ENCODE data around the gene RINT1. TPM values are rescaled to one million over a fixed set of nuclear protein-coding genes. Genes with fewer than 3 reads are reported as not detected.

Gene RINT1
- total RNA-seq, 6 experiments from 2014 or later = 21.3 to 26.5 (median 22.4) TPM

GRCh38 chr7:105559926-105560325 lies 27.9 kb downstream of the RINT1 start:
- Mint-ChIP-seq H3K9me3 (no peaks in the 10 kb centered on the region), H3K36me3 (ENCODE audit: low read depth) (peaks cover 18% of the 10 kb centered on the region), H3K4me1 (ENCODE audit: low read depth) (no peaks in the 10 kb centered on the region), H3K27me3 (ENCODE audit: insufficient read depth) (no peaks in the 10 kb centered on the region), H3K4me3 (no peak overlapping the region), H3K27ac (no peak overlapping the region)
- no peak for DNase-seq
- TF ChIP-seq, protein P1, sequence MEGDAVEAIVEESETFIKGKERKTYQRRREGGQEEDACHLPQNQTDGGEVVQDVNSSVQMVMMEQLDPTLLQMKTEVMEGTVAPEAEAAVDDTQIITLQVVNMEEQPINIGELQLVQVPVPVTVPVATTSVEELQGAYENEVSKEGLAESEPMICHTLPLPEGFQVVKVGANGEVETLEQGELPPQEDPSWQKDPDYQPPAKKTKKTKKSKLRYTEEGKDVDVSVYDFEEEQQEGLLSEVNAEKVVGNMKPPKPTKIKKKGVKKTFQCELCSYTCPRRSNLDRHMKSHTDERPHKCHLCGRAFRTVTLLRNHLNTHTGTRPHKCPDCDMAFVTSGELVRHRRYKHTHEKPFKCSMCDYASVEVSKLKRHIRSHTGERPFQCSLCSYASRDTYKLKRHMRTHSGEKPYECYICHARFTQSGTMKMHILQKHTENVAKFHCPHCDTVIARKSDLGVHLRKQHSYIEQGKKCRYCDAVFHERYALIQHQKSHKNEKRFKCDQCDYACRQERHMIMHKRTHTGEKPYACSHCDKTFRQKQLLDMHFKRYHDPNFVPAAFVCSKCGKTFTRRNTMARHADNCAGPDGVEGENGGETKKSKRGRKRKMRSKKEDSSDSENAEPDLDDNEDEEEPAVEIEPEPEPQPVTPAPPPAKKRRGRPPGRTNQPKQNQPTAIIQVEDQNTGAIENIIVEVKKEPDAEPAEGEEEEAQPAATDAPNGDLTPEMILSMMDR (IDR thresholded peaks at IDR 0.05) = no peak

- H3K4me1 Mint-ChIP-seq (ENCODE audit: low read depth) = no peaks in the 10 kb centered on the region
- no peaks in the 10 kb centered on the region for H3K27me3 Mint-ChIP-seq (ENCODE audit: insufficient read depth)
- TF ChIP-seq, protein P1 (IDR thresholded peaks at IDR 0.05) = no peak
- DNase-seq = no peak
- H3K4me3 Mint-ChIP-seq = no peak overlapping the region
- H3K9me3 Mint-ChIP-seq = no peaks in the 10 kb centered on the region
- H3K36me3 Mint-ChIP-seq (ENCODE audit: low read depth) = peaks cover 22% of the 10 kb centered on the region
- H3K27ac Mint-ChIP-seq = no peak overlapping the region
Measured at GRCh38 chr7:105565190-105565589, 33.2 kb downstream of the RINT1 start.

DNA sequence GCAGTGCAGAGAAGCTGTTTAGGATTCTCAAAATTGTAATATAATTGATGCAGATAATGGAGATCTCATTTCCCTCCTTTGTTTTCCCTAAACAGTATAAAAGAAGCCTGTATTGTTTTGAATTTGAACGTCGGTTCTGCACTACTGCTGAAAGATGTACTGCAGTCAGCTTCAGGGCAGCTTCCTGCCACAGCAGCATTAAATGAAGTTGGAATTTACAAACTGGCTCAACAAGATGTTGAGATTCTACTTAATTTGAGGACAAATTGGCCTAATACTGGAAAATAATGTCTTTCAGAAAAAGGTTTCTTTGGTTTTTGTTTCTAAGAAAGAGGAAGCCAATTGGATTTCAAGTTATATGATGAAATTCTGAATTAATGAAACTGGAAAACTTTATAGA lies 35.0 kb downstream of the RINT1 start:
- no peak for DNase-seq
- no peaks in the 10 kb centered on the region for H3K27me3 Mint-ChIP-seq (ENCODE audit: insufficient read depth)
- no peak overlapping the region for H3K4me3 Mint-ChIP-seq
- H3K9me3 Mint-ChIP-seq = no peaks in the 10 kb centered on the region
- H3K4me1 Mint-ChIP-seq (ENCODE audit: low read depth) = no peaks in the 10 kb centered on the region
- TF ChIP-seq, protein P1 (IDR thresholded peaks at IDR 0.05) = no peak
- no peak overlapping the region for H3K27ac Mint-ChIP-seq
- H3K36me3 Mint-ChIP-seq (ENCODE audit: low read depth) = peaks cover 21% of the 10 kb centered on the region

DNA sequence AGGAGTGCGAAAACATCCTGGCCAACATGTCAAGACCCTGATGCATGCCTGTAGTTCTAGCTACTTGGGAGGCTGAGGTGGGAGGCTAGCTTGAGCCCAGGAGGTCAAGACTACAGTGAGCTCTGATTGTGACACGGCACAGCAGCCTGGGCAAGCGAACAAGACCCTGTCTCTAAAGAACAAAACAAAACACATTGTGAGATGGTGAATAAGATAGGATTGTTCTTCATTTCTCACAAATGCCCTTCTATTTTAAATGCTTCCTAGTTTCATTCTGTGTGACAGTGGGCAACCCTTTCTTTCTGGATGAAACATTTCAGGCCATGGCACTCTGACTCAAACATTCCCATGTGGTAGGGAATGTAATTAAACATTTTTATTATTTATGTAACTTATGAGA lies 35.8 kb downstream of the RINT1 start:
- TF ChIP-seq, protein P1 (IDR thresholded peaks at IDR 0.05) = no peak
- DNase-seq = no peak
- Mint-ChIP-seq H3K9me3 (no peaks in the 10 kb centered on the region), H3K4me3 (no peak overlapping the region), H3K27me3 (ENCODE audit: insufficient read depth) (no peaks in the 10 kb centered on the region), H3K27ac (no peak overlapping the region), H3K4me1 (ENCODE audit: low read depth) (no peaks in the 10 kb centered on the region), H3K36me3 (ENCODE audit: low read depth) (peaks cover 13% of the 10 kb centered on the region)

DNA sequence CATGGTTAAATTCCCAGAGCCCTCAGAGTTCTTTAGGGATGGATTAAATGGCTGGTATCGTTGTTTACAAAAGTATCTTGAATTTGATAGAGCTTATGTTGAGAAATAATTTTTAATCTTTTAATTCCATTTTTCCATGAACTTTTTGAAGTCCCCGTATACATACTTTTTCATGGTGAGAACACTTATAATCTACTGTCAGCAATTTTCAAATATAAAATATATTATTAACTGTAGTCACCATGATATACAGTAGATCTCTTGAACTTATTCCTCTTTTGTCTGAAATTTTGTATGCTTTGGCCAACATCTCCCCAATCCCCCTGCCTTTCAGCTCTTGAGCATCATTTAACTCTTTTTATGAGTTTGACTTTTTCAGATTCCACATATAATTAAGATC lies 39.9 kb downstream of the RINT1 start:
- Mint-ChIP-seq H3K9me3 (no peaks in the 10 kb centered on the region), H3K27me3 (ENCODE audit: insufficient read depth) (no peaks in the 10 kb centered on the region), H3K4me3 (no peak overlapping the region), H3K36me3 (ENCODE audit: low read depth) (peaks cover 5% of the 10 kb centered on the region), H3K4me1 (ENCODE audit: low read depth) (no peaks in the 10 kb centered on the region), H3K27ac (no peak overlapping the region)
- no peak for DNase-seq
- TF ChIP-seq, protein P1 (IDR thresholded peaks at IDR 0.05) = no peak

- H3K9me3 Mint-ChIP-seq = no peaks in the 10 kb centered on the region; the same call in 1 of the 2 replicates
- no peak for DNase-seq
- TF ChIP-seq, protein P1 (IDR thresholded peaks at IDR 0.05) = no peak
- no peak overlapping the region for H3K4me3 Mint-ChIP-seq
- H3K36me3 Mint-ChIP-seq (ENCODE audit: low read depth) = no peaks in the 10 kb centered on the region
- H3K27ac Mint-ChIP-seq = no peak overlapping the region
- H3K4me1 Mint-ChIP-seq (ENCODE audit: low read depth) = peaks cover 12% of the 10 kb centered on the region
- H3K27me3 Mint-ChIP-seq (ENCODE audit: insufficient read depth) = no peaks in the 10 kb centered on the region
Measured at GRCh38 chr7:105577251-105577650, 45.2 kb downstream of the RINT1 start.

Data from HFFc6 (cell line).